Activated T-helper 17 cell treated with anti-CD3 and anti-CD28 coated beads, Interleukin-2, amount 50 U/mL, for 72 hours (primary cell): ENCODE data around the gene DIPK1A. TPM values are rescaled to one million over a fixed set of nuclear protein-coding genes. Genes with fewer than 3 reads are reported as not detected.

Experiments used
- ATAC-seq: fragments of 150-1000 bp; cut with Tn5 transposase; replicated peaks from 2 replicates; pipeline ENCODE4 v1.10.0; 2021; ENCODE audit warnings: mild to moderate bottlenecking, moderate library complexity
- H3K27ac Mint-ChIP-seq: one replicate; pipeline ENCODE4 v1.8.0; 2022; ENCODE audit warnings: mixed read lengths
- H3K27me3 Mint-ChIP-seq: one replicate; pipeline ENCODE4 v1.8.0; 2022; ENCODE audit warnings: mixed read lengths
- H3K36me3 Mint-ChIP-seq: one replicate; pipeline ENCODE4 v1.8.0; 2022; ENCODE audit warnings: low read depth, mild to moderate bottlenecking, mixed read lengths
- H3K4me1 Mint-ChIP-seq: one replicate; pipeline ENCODE4 v1.8.0; 2022; ENCODE audit warnings: mixed read lengths
- H3K4me3 Mint-ChIP-seq: one replicate; pipeline ENCODE4 v1.8.0; 2022; ENCODE audit warnings: mild to moderate bottlenecking, mixed read lengths
- H3K9me3 Mint-ChIP-seq: one replicate; pipeline ENCODE4 v1.8.0; 2022; ENCODE audit warnings: mixed read lengths
- total RNA-seq, 2 donors: library from RNA; stranded (reverse); gene quantifications; one replicate each; pipeline ENCODE4 v1.2.3, GENCODE V29; 2022

DIPK1A gene
- total RNA-seq, 2 donors from 2014 or later, result 6.5 to 8.6 TPM

DNA sequence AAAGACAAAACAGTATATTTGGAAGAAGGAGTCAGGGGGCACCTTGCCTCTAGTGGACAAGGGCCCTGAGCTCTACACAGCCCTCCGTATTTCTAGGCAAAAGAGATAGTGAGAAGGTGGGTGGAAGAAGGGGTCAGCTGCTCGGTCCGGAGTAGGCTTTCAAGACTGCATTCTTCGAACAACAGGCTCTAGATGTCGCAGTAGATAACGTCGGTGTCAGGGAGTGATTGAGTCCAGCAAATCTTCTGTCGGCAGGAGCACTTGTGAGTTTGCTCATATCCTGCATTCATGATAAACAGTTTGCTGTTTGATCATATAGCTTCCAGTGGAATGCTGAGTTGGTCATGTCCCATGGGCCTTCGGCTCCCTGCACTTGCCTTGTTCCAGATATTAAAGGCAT is 36.8 kb downstream of the DIPK1A start:
- Mint-ChIP-seq H3K27ac (no peak overlapping the region), H3K4me1 (peaks cover 11% of the 10 kb centered on the region)

DNA sequence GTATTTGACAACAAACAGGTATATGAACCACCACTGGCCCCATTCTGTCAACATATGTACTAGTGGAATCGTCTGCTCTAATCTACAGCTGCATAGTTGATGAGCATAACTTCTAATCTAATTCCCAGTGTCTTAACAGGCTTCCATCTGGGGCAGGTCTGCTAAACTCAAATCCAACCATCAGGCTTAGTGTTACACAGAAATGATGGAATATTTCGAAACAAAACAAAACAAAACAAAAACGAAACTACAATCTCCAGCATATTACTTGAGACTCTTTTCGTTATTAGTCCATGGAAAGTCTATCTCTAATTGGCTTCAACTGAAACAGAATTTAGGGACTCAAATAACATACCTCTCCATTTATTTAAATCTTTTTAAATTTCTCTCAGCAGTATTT is 37.6 kb downstream of the DIPK1A start:
- no peak for ATAC-seq
- Mint-ChIP-seq H3K9me3 (no peaks in the 10 kb centered on the region), H3K27me3 (no peaks in the 10 kb centered on the region), H3K4me3 (no peak overlapping the region), H3K27ac (no peak overlapping the region), H3K36me3 (peaks cover 7% of the 10 kb centered on the region), H3K4me1 (peaks cover 6% of the 10 kb centered on the region)

More for the DNA sequence above, 36.8 kb downstream of the DIPK1A start:
- Mint-ChIP-seq H3K4me3 (no peak overlapping the region), H3K36me3 (peaks cover 13% of the 10 kb centered on the region), H3K9me3 (no peaks in the 10 kb centered on the region), H3K27me3 (no peaks in the 10 kb centered on the region)
- ATAC-seq, result no peak

DNA sequence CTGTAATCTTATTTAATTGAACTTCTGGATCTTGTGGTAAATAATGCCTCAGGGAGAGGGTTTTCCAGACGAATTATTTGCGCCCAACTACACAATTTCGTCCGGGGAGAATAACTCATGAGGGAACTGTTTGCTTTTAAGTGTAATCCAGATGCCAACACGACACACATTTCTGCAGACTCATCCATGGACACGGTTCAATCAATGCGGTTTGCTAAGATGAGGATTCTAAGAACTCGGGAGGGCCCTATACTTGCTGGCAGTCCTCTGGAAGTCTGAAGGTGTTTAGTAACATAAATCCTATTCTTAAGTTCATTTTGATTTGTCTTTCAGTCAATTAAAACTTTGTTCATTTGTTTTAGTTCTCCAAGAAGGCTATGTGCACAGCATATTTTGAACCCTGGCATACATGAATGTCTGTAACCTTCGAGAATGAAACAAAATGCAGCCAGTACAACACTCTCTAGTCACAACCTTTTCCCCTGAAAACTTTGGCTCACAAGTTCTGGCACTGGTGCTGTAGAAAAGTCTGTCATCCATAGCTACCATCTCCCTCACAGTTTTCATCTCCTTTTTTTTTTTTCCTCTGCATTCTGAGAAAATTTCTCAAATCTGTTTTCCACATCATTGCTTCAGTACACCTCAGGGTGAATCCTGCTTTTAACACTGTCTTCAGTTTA is 38.8 kb downstream of the DIPK1A start:
- no peak for ATAC-seq
- H3K9me3 Mint-ChIP-seq, result no peaks in the 10 kb centered on the region
- H3K27ac Mint-ChIP-seq, result no peak overlapping the region
- H3K4me1 Mint-ChIP-seq, result peaks cover 3% of the 10 kb centered on the region
- H3K36me3 Mint-ChIP-seq, result peaks cover 7% of the 10 kb centered on the region
- H3K27me3 Mint-ChIP-seq, result no peaks in the 10 kb centered on the region
- H3K4me3 Mint-ChIP-seq, result no peak overlapping the region

DNA sequence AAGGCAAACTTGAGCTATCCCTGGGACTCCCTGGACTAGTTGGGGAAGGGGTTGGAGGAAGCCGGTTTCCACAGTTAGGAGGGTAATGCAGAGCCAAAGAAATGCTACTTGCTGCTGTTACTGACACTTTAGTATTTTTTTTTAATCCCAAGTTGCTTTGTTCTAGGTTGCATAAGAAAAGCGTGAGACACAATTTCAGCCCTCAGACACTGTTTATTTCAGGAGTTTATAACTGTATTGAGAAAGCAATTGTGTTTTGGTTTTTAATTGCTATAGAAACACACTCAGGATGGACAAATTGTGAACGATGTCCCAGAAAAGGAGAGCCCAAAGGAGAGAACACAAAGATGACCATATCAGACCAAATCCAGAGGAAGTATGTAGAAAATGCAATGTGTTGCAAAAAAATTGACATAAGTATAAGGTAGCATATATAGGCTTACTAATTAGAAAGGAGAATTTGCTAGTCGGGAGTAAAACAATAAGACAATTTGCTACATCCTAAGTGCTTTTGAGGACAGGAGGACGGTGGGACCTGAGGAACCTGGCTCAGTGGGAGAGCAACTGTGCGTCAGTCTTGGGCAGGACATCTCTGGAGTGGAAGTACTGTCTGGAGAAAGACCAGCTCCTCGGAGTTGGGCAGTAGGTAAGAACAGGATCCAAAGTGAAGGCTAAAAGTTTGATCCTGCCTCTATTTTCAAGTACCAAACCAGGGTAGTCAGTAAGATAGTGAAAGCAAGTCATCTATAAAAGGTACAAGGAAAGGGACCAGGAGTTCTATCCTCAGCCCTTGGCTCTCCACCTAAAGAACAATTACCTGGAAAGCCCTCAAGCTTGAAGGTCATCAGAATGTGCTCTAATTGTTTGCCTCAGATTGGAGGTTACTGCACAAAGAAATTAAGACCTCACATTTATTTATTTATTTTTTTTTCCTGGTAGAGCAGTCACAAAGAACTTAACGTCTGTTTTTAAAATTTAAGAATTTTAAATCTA is 39.9 kb downstream of the DIPK1A start:
- H3K36me3 Mint-ChIP-seq, result peaks cover 7% of the 10 kb centered on the region
- H3K4me3 Mint-ChIP-seq, result no peak overlapping the region
- H3K4me1 Mint-ChIP-seq, result no peaks in the 10 kb centered on the region
- H3K27ac Mint-ChIP-seq, result no peak overlapping the region
- no peaks in the 10 kb centered on the region for H3K27me3 Mint-ChIP-seq
- ATAC-seq, result no peak
- H3K9me3 Mint-ChIP-seq, result no peaks in the 10 kb centered on the region

- no peaks in the 10 kb centered on the region for H3K27me3 Mint-ChIP-seq
- no peak for ATAC-seq
- no peak overlapping the region for H3K4me3 Mint-ChIP-seq
- H3K27ac Mint-ChIP-seq, result no peak overlapping the region
- H3K9me3 Mint-ChIP-seq, result no peaks in the 10 kb centered on the region
- H3K4me1 Mint-ChIP-seq, result peaks cover 12% of the 10 kb centered on the region
- peaks cover 7% of the 10 kb centered on the region for H3K36me3 Mint-ChIP-seq
Observed at GRCh38 chr1:92916899-92917298, 44.4 kb downstream of the DIPK1A start.

GRCh38 chr1:92915547-92915946 is 45.7 kb downstream of the DIPK1A start:
- Mint-ChIP-seq H3K4me3 (no peak overlapping the region), H3K36me3 (peaks cover 5% of the 10 kb centered on the region), H3K27ac (no peak overlapping the region), H3K4me1 (peaks cover 12% of the 10 kb centered on the region), H3K9me3 (no peaks in the 10 kb centered on the region), H3K27me3 (no peaks in the 10 kb centered on the region)
- ATAC-seq, result no peak

DNA sequence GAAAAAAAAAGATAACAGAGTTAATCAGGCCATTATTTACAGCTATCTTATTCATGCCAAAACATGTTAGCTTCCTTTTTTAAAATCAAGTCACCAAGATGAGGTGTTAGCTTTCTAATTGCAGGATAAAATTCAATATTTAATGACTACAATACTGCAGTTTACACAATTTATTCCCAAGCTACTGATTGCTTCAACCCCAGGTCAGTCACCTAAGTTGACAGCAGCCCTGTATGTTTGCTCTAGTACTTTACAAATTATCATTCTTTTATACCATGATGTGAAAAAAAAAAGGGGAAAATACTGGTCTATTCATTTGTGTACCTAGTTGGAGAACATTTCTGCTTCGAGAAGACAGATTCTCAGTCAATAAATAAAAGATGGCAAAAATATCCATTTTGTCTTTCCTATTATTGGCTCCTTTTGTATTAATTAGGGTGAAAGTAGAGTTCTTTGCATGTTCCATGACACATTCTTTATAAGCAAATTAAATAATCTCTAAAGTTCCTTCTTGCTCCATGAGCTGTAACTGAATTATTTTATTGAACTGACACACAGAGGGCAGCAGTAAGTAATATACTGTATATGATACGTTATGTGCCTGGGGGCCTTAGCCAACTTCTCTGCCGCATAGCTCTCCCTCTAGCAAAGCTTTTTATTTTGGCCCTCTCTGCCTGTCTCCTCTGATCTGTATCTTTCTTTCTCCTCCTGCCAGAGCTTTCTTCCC is 48.0 kb downstream of the DIPK1A start:
- Mint-ChIP-seq H3K9me3 (no peaks in the 10 kb centered on the region), H3K36me3 (peaks cover 16% of the 10 kb centered on the region), H3K4me1 (peaks cover 15% of the 10 kb centered on the region), H3K4me3 (no peak overlapping the region), H3K27me3 (no peaks in the 10 kb centered on the region), H3K27ac (no peak overlapping the region)
- no peak for ATAC-seq

DNA sequence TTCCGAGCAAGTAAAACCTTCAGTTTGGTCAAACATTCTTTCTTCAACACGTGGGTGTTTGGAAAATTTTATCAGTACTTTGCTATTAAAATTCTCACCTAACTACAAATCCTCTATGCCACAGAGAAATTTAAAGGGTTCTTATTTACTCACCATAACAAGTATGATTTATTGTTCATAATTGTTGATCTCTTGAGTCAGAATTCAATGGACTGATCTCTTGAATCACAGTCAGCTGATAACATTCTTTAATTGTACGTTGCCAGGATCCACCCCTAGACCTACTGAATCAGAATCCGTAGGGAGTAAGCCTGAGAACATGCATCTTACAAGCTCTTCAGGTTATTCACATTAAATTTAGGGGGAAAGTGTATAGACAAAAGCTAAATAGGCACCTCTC is 51.2 kb downstream of the DIPK1A start:
- H3K4me1 Mint-ChIP-seq, result peaks cover 19% of the 10 kb centered on the region

GRCh38 chr1:92909321-92909720 is 51.9 kb downstream of the DIPK1A start:
- no peak for ATAC-seq
- no peaks in the 10 kb centered on the region for H3K9me3 Mint-ChIP-seq
- H3K36me3 Mint-ChIP-seq, result peaks cover 21% of the 10 kb centered on the region
- no peak overlapping the region for H3K4me3 Mint-ChIP-seq
- no peaks in the 10 kb centered on the region for H3K27me3 Mint-ChIP-seq
- H3K4me1 Mint-ChIP-seq, result peaks cover 21% of the 10 kb centered on the region
- H3K27ac Mint-ChIP-seq, result no peak overlapping the region

More for the DNA sequence above, 51.2 kb downstream of the DIPK1A start:
- H3K9me3 Mint-ChIP-seq, result no peaks in the 10 kb centered on the region
- no peaks in the 10 kb centered on the region for H3K27me3 Mint-ChIP-seq
- peaks cover 21% of the 10 kb centered on the region for H3K36me3 Mint-ChIP-seq
- H3K27ac Mint-ChIP-seq, result no peak overlapping the region
- no peak for ATAC-seq
- no peak overlapping the region for H3K4me3 Mint-ChIP-seq

DNA sequence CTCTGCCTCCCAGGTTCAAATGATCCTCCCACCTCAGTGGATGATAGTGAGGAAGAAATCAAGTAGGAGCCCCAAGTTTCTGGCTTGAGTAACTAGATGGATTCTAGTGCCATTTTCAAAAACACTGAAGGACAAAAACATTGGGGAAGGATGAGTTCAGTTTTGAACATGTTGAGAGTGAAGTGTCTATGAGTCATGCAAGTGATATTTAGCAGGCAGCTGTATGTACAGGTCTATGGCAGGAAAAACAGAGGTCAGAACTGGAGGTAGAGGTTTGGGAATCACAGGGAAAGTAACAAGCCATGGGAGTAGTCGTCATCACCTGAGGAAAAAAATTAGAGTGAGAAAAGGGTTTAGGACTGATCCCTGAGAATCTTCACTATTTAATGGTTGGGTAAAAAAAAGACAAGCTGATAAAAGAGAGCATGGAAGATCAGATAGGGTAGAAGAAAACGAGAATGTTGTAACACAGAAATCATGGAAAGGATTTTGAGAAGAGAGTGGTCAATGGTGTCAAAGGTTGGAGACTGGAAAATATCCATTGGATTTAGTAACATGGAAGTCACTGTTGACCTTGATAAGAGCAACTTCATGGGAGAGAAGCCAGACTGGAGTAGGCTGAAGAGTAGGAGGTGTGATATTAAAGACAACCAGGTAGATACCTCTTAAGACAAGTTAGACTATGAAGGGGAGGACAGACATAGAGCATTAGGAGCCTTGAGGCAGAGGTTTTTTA is 53.1 kb downstream of the DIPK1A start:
- ATAC-seq, result peak; percentile 75
- H3K4me3 Mint-ChIP-seq, result no peak overlapping the region
- H3K27me3 Mint-ChIP-seq, result no peaks in the 10 kb centered on the region
- H3K27ac Mint-ChIP-seq, result peak overlapping the region; percentile 9
- peaks cover 22% of the 10 kb centered on the region for H3K36me3 Mint-ChIP-seq
- H3K4me1 Mint-ChIP-seq, result peaks cover 13% of the 10 kb centered on the region
- H3K9me3 Mint-ChIP-seq, result no peaks in the 10 kb centered on the region

GRCh38 chr1:92903765-92904164 is 57.5 kb downstream of the DIPK1A start:
- no peak overlapping the region for H3K27ac Mint-ChIP-seq
- ATAC-seq, result no peak
- no peaks in the 10 kb centered on the region for H3K27me3 Mint-ChIP-seq
- H3K9me3 Mint-ChIP-seq, result peaks cover 6% of the 10 kb centered on the region
- no peak overlapping the region for H3K4me3 Mint-ChIP-seq
- peaks cover 23% of the 10 kb centered on the region for H3K36me3 Mint-ChIP-seq
- peaks cover 13% of the 10 kb centered on the region for H3K4me1 Mint-ChIP-seq

- H3K27me3 Mint-ChIP-seq, result no peaks in the 10 kb centered on the region
- no peak for ATAC-seq
- H3K9me3 Mint-ChIP-seq, result peaks cover 6% of the 10 kb centered on the region
- H3K4me1 Mint-ChIP-seq, result peaks cover 5% of the 10 kb centered on the region
- H3K27ac Mint-ChIP-seq, result no peak overlapping the region
- H3K4me3 Mint-ChIP-seq, result no peak overlapping the region
- H3K36me3 Mint-ChIP-seq, result peaks cover 14% of the 10 kb centered on the region
Observed at GRCh38 chr1:92902406-92902744, 58.9 kb downstream of the DIPK1A start.

DNA sequence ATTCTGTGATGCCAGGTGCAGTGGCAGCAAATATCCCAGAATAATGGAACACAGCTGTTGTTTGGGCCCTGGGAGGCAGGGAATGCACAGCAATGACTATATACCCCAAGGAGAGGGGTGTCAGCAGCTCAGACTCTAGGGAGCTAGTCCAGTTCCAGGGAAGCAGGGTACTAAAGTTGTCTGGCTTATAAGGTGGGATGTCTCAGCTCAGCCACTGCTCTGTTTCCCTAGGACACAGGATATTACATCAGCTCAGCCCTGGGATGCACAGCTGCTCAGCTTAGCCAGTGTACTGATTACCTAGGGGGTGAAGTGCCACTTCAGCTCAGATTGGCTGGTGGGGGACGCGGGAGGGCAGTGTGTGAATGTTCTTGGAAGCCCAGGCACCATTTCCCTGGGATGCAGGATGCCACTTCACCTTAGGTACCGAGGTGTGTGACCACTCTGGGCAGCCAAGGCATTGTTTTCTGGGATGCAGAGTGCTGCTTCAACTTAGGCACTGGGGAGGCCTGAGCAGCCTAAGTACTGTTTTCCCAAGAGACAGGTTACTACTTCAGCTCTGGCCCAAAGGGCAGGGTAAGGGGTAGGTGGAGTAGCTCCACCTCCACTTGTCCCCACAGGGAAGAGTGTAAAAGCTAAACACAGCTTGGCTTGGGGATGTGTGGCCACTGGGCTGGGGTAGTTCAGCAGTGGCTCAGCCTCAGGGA is 59.4 kb downstream of the DIPK1A start:
- H3K36me3 Mint-ChIP-seq, result peaks cover 14% of the 10 kb centered on the region
- ATAC-seq, result no peak

More for the DNA sequence above, 59.4 kb downstream of the DIPK1A start:
- no peaks in the 10 kb centered on the region for H3K27me3 Mint-ChIP-seq
- no peak overlapping the region for H3K4me3 Mint-ChIP-seq
- no peak overlapping the region for H3K27ac Mint-ChIP-seq
- peaks cover 6% of the 10 kb centered on the region for H3K9me3 Mint-ChIP-seq
- peaks cover 5% of the 10 kb centered on the region for H3K4me1 Mint-ChIP-seq
